HCT116 (cell line): ENCODE results near the gene RCC2. TPM values are rescaled to one million over a fixed set of nuclear protein-coding genes. Genes with fewer than 3 reads are reported as not detected.

Source experiments
- ATAC-seq: fragments of 200-7000 bp; cut with Tn5 transposase; 2 replicates; pipeline ENCODE4 v1.9.1; 2020; ENCODE audit warnings: mild to moderate bottlenecking, moderate library complexity
- BruUV-seq: library from RNA; stranded (reverse); fragments of 400-500 nt; replicated peaks from 2 replicates; lab custom pipeline; 2021; lab: Mats Ljungman, UMichigan
- CTCF ChIA-PET: fragments of 300-600 bp; sonication (Branson Sonifier 250); formaldehyde crosslinking; loops from one replicate; lab custom pipeline; 2021; ENCODE audit warnings: antibody characterized with exemption; lab: Charles Lee
- POLR2A ChIA-PET: fragments of 300-600, 350-600 bp; sonication (Branson Sonifier 250); formaldehyde crosslinking; loops from one replicate; lab custom pipeline; 2021; ENCODE audit warnings: antibody characterized with exemption; lab: Charles Lee
- RAD21 ChIA-PET, 2 experiments: fragments of 300-600 bp; sonication (Branson Sonifier 250); formaldehyde crosslinking; loops; one replicate each; lab custom pipeline; 2023; ENCODE audit warnings: low total read pairs in 2 of 2; ENCODE audit not compliant: uncharacterized antibody in 2 of 2, unreplicated experiment in 2 of 2, low non-redundant PET in 1 of 2; lab: Charles Lee
- DNase-seq: peaks from one replicate; pipeline ENCODE4 v3.0.0-alpha.2; 2010; ENCODE audit warnings: low read depth, low spot score
- H2AFZ ChIP-seq: fragments of 200-600 bp; shearing (Covaris generic), sonication (generic); 2 replicates; pipeline ENCODE4 v1.6.1; 2017; ENCODE audit warnings: low read depth, mixed run types, mixed read lengths, antibody characterized with exemption, low read length; ENCODE audit not compliant: poor library complexity, severe bottlenecking
- H3K27ac ChIP-seq: 2 replicates; pipeline ENCODE4 v1.5.1; 2012; ENCODE audit warnings: low read depth, low read length
- H3K27me3 ChIP-seq: fragments of 200-600 bp; sonication (generic); 2 replicates; pipeline ENCODE4 v1.6.1; 2016; ENCODE audit warnings: mixed run types, low read length, mixed read lengths; ENCODE audit not compliant: insufficient read depth
- H3K36me3 ChIP-seq, 2 experiments: fragments of 200-500 bp in 1 of 2; fragments of 200-600 bp in 1 of 2; sonication (Bioruptor generic) in 1 of 2; sonication (generic) in 1 of 2; 2 replicates each; pipeline versions ENCODE4 v1.5.1 to v1.6.1; 2014 to 2016; ENCODE audit warnings: low read length in 2 of 2, inconsistent platforms in 1 of 2, mixed read lengths in 1 of 2, mixed run types in 1 of 2; ENCODE audit not compliant: insufficient read depth in 2 of 2, control insufficient read depth in 1 of 2
- H3K4me1 ChIP-seq, 2 experiments: fragments of 200-600 bp in 1 of 2; sonication (generic) in 1 of 2; 2 replicates each; pipeline versions ENCODE4 v1.5.1 to v1.6.1; 2012 to 2017; ENCODE audit warnings: low read length in 2 of 2, inconsistent platforms in 1 of 2, mild to moderate bottlenecking in 1 of 2, mixed read lengths in 1 of 2, mixed run types in 1 of 2, moderate library complexity in 1 of 2; ENCODE audit not compliant: insufficient read depth in 2 of 2, control insufficient read depth in 1 of 2
- H3K4me2 ChIP-seq: fragments of 200-600 bp; sonication (generic); 2 replicates; pipeline ENCODE4 v1.6.1; 2017; ENCODE audit warnings: mixed run types, low read length, mixed read lengths
- H3K4me3 ChIP-seq, 2 experiments: fragments of 200-600 bp in 1 of 2; sonication (generic) in 1 of 2; replicated peaks in 1 of 2; 2 replicates each; pipeline ENCODE4 v1.5.1; 2011 to 2016; ENCODE audit warnings: low read length in 2 of 2, control low read depth in 1 of 2, low read depth in 1 of 2, mild to moderate bottlenecking in 1 of 2, mixed read lengths in 1 of 2, mixed run types in 1 of 2
- H3K79me2 ChIP-seq: fragments of 200-600 bp; sonication (generic); 2 replicates; pipeline ENCODE4 v1.6.1; 2017; ENCODE audit warnings: mild to moderate bottlenecking, mixed run types, low read length, moderate library complexity, mixed read lengths; ENCODE audit not compliant: insufficient read depth
- H3K9ac ChIP-seq: fragments of 200-600 bp; sonication (generic); 2 replicates; pipeline ENCODE4 v1.6.1; 2016; ENCODE audit warnings: low read length, mixed read lengths
- H3K9me2 ChIP-seq: fragments of 200-600 bp; sonication (generic), shearing (Covaris generic); 2 replicates; pipeline ENCODE4 v1.6.1; 2017; ENCODE audit warnings: mixed run types, mild to moderate bottlenecking, moderate library complexity; ENCODE audit not compliant: insufficient read depth
- H3K9me3 ChIP-seq, 2 experiments: fragments of 200-500 bp in 1 of 2; fragments of 200-600 bp in 1 of 2; sonication (Bioruptor generic) in 1 of 2; sonication (generic) in 1 of 2; 2 replicates each; pipeline ENCODE4 v1.6.1; 2014 to 2017; ENCODE audit warnings: low read length in 2 of 2, mixed read lengths in 2 of 2, inconsistent platforms in 1 of 2, low read depth in 1 of 2, mild to moderate bottlenecking in 1 of 2, mixed run types in 1 of 2, moderate library complexity in 1 of 2; ENCODE audit not compliant: control insufficient read depth in 1 of 2, insufficient read depth in 1 of 2
- H4K20me1 ChIP-seq: fragments of 200-600 bp; sonication (generic), shearing (Covaris generic); 2 replicates; pipeline ENCODE4 v1.6.1; 2017; ENCODE audit warnings: mixed run types, mild to moderate bottlenecking, moderate library complexity; ENCODE audit not compliant: insufficient read depth
- CTCF ChIP-seq, 3 experiments: fragments of 200-600 bp in 1 of 3; sonication (generic) in 1 of 3; IDR thresholded peaks in 2 of 3; conservative IDR thresholded peaks in 1 of 3; 2 replicates each; pipeline ENCODE4 v1.5.1; 2012 to 2017; ENCODE audit warnings: low read depth in 2 of 3, low read length in 2 of 3, antibody characterized with exemption in 1 of 3, borderline replicate concordance in 1 of 3, control low read depth in 1 of 3, mild to moderate bottlenecking in 1 of 3, mixed read lengths in 1 of 3, mixed run types in 1 of 3, moderate library complexity in 1 of 3; ENCODE audit not compliant: insufficient read depth in 1 of 3
- EZH2phosphoT487 ChIP-seq: fragments of 200-600 bp; IDR thresholded peaks from 2 replicates; pipeline ENCODE4 v1.6.1; 2018; ENCODE audit warnings: antibody characterized with exemption, borderline replicate concordance
- FOSL1 ChIP-seq: IDR thresholded peaks from 2 replicates; pipeline ENCODE4 v1.6.1; 2012; ENCODE audit warnings: low read depth
- JUND ChIP-seq: IDR thresholded peaks from 2 replicates; pipeline ENCODE4 v1.6.1; 2012
- POLR2A ChIP-seq: IDR thresholded peaks from 2 replicates; pipeline ENCODE4 v1.7.0; 2011; ENCODE audit warnings: borderline replicate concordance; ENCODE audit not compliant: insufficient read depth, insufficient read length; ENCODE audit errors: extremely low read depth
- RAD21 ChIP-seq: IDR thresholded peaks from 2 replicates; pipeline ENCODE4 v1.6.1; 2012; ENCODE audit warnings: low read depth, mild to moderate bottlenecking
- REST ChIP-seq: IDR thresholded peaks from 2 replicates; pipeline ENCODE4 v1.6.1; 2012; ENCODE audit warnings: low read depth
- SIN3A ChIP-seq: IDR thresholded peaks from 2 replicates; pipeline ENCODE4 v1.6.1; 2012; ENCODE audit warnings: low read depth
- SP1 ChIP-seq: IDR thresholded peaks from 2 replicates; pipeline ENCODE4 v1.6.1; 2012; ENCODE audit warnings: low read depth
- SRF ChIP-seq: IDR thresholded peaks from 2 replicates; pipeline ENCODE4 v1.6.1; 2012; ENCODE audit warnings: low read depth
- TCF7L2 ChIP-seq: IDR thresholded peaks from 2 replicates; pipeline ENCODE4 v1.7.0; 2011; ENCODE audit warnings: borderline replicate concordance, inconsistent platforms; ENCODE audit not compliant: insufficient read depth, insufficient read length; ENCODE audit errors: extremely low read depth
- ZBTB33 ChIP-seq: IDR thresholded peaks from 2 replicates; pipeline ENCODE4 v1.6.1; 2011; ENCODE audit warnings: mild to moderate bottlenecking, low read length, moderate library complexity; ENCODE audit not compliant: insufficient replicate concordance; ENCODE audit errors: extremely low read depth
- intact Hi-C: fragments of 100-400 bp; cut with micrococcal nuclease; formaldehyde crosslinking; loops from 2 replicates; pipeline ENCODE4 v1.10.0; 2022
- total RNA-seq: library from RNA; stranded (reverse); gene quantifications from one replicate; pipeline ENCODE4 v1.2.1, GENCODE V29; 2021; ENCODE audit not compliant: unreplicated experiment

The RCC2 gene
- total RNA-seq, 1 experiment from 2014 or later: 178 TPM

DNA sequence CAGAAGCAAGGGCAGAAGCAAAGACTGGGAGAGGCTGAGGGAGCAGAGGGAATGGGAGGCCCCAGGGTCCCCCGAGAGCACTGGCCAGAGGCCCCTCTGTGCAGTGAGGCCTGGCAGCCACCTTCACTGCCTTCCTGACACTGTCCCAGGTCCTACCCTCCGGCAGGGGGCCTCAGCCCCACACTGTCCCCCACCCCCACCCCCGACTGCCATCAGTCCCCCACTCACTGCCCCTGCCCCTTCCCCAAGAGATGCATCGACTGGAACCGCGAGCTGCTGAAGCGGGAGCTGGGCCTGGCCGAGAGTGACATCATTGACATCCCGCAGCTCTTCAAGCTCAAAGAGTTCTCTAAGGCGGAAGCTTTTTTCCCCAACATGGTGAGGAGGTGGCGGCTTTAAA, 80.4 kb downstream of the RCC2 start:
- ChIA-PET CTCF (no interaction called here), RAD21 (no interaction called here), POLR2A (no interaction called here)
- no peaks in the 10 kb centered on the region for H4K20me1 ChIP-seq
- intact Hi-C loops: no loop called here
- H3K9me2 ChIP-seq: no peaks in the 10 kb centered on the region
- ATAC-seq (no peak), DNase-seq (no peak)
- H3K36me3 ChIP-seq: no peaks in the 10 kb centered on the region
- no peak overlapping the region for H2AFZ ChIP-seq
- H3K4me3 ChIP-seq: no peak overlapping the region
- no peaks in the 10 kb centered on the region for H3K9me3 ChIP-seq
- no peak overlapping the region for H3K9ac ChIP-seq
- no peak overlapping the region for H3K27ac ChIP-seq
- BruUV-seq: no TSS peak
- no peak overlapping the region for H3K4me2 ChIP-seq
- H3K79me2 ChIP-seq: no peaks in the 10 kb centered on the region
- no peaks in the 10 kb centered on the region for H3K4me1 ChIP-seq
- H3K27me3 ChIP-seq: no peaks in the 10 kb centered on the region
- TF ChIP-seq REST: no peak
- no peak for TF ChIP-seq FOSL1
- TF ChIP-seq SIN3A: no peak
- TF ChIP-seq POLR2A: no peak
- TF ChIP-seq SRF: no peak
- no peak for TF ChIP-seq RAD21
- TF ChIP-seq ZBTB33: no peak
- TF ChIP-seq CTCF (IDR thresholded peaks at IDR 0.05 in 2 of 3, conservative IDR thresholded peaks at IDR 0.05 in 1 of 3; ENCODE audit: borderline replicate concordance in 1 of 3, insufficient read depth in 1 of 3, low read depth in 2 of 3, low read length in 2 of 3): no peak
- TF ChIP-seq EZH2phosphoT487: no peak
- TF ChIP-seq SP1: no peak
- no peak for TF ChIP-seq TCF7L2
- TF ChIP-seq JUND: no peak
- TF ChIP-seq, all 23 proteins: peak for 0
